SK-N-SH (cell line): ENCODE results near the gene NEK7. TPM values are rescaled to one million over a fixed set of nuclear protein-coding genes. Genes with fewer than 3 reads are reported as not detected.

Source experiments
- CTCF ChIA-PET: fragments of 300-600, 350-600 bp; formaldehyde crosslinking; extraction: SDS; loops from one replicate; lab custom pipeline; 2021; lab: Yijun Ruan, JAX
- POLR2A ChIA-PET: fragments of 350-600 bp; sonication (Branson Sonifier 250); formaldehyde crosslinking; extraction: SDS; loops from one replicate; lab custom pipeline; 2020; ENCODE audit warnings: antibody characterized with exemption, inconsistent platforms; lab: Yijun Ruan, JAX
- DNase-seq: peaks from one replicate; pipeline ENCODE4 v3.0.0; 2012
- H2AFZ ChIP-seq: fragments of 200-600 bp; sonication (generic); 2 replicates; pipeline ENCODE4 v1.8.1; 2016; ENCODE audit warnings: antibody characterized with exemption, mild to moderate bottlenecking, low read depth
- H3F3A ChIP-seq: fragments of 200-600 bp; sonication (generic); replicated peaks from 2 replicates; pipeline ENCODE3; 2016; ENCODE audit warnings: antibody characterized with exemption, mild to moderate bottlenecking; ENCODE audit not compliant: insufficient read depth
- H3K27ac ChIP-seq, 2 experiments: fragments of 200-500 bp in 1 of 2; fragments of 200-600 bp in 1 of 2; sonication (Bioruptor generic) in 1 of 2; sonication (generic), shearing (Covaris generic) in 1 of 2; 2 replicates each; pipeline versions ENCODE4 v1.5.1 to v1.6.1; 2014 to 2016; ENCODE audit warnings: low read depth in 2 of 2, inconsistent platforms in 1 of 2, low read length in 1 of 2, mild to moderate bottlenecking in 1 of 2, mixed read lengths in 1 of 2
- H3K27me3 ChIP-seq: fragments of 200-600 bp; sonication (generic), shearing (Covaris generic); 2 replicates; pipeline ENCODE4 v1.6.1; 2016; ENCODE audit warnings: mixed run types; ENCODE audit not compliant: insufficient read depth
- H3K36me3 ChIP-seq, 2 experiments: fragments of 200-500 bp in 1 of 2; fragments of 200-600 bp in 1 of 2; sonication (Bioruptor generic) in 1 of 2; sonication (generic) in 1 of 2; replicated peaks in 1 of 2; 2 replicates each; pipeline versions ENCODE3 to v1.5.1; 2014 to 2016; ENCODE audit warnings: low read length in 1 of 2, mild to moderate bottlenecking in 1 of 2; ENCODE audit not compliant: insufficient read depth in 2 of 2, control insufficient read depth in 1 of 2
- H3K4me1 ChIP-seq, 2 experiments: fragments of 200-500 bp in 1 of 2; fragments of 200-600 bp in 1 of 2; sonication (Bioruptor generic) in 1 of 2; sonication (generic), shearing (Covaris generic) in 1 of 2; 2 replicates each; pipeline versions ENCODE4 v1.5.1 to v1.6.1; 2014 to 2016; ENCODE audit warnings: low read depth in 1 of 2, low read length in 1 of 2, mixed run types in 1 of 2; ENCODE audit not compliant: insufficient read depth in 2 of 2, control insufficient read depth in 1 of 2
- H3K4me2 ChIP-seq: fragments of 200-600 bp; sonication (generic), shearing (Covaris generic); 2 replicates; pipeline ENCODE4 v1.6.1; 2017; ENCODE audit warnings: mixed run types
- H3K4me3 ChIP-seq, 2 experiments: fragments of 200-500 bp in 1 of 2; fragments of 200-600 bp in 1 of 2; sonication (Bioruptor generic) in 1 of 2; sonication (generic), shearing (Covaris generic) in 1 of 2; 2 replicates each; pipeline versions ENCODE4 v1.5.1 to v1.8.1; 2014 to 2016; ENCODE audit warnings: low read depth in 2 of 2, inconsistent platforms in 1 of 2, low read length in 1 of 2, mild to moderate bottlenecking in 1 of 2, mixed read lengths in 1 of 2, moderate library complexity in 1 of 2
- H3K79me2 ChIP-seq: fragments of 200-600 bp; sonication (generic); 2 replicates; pipeline ENCODE4 v1.8.1; 2017; ENCODE audit warnings: mild to moderate bottlenecking; ENCODE audit not compliant: insufficient read depth
- H3K9ac ChIP-seq: fragments of 200-600 bp; sonication (generic); 2 replicates; pipeline ENCODE4 v1.6.1; 2017; ENCODE audit warnings: mixed run types
- H3K9me2 ChIP-seq: fragments of 200-600 bp; sonication (generic); 2 replicates; pipeline ENCODE4 v1.6.1; 2017; ENCODE audit warnings: mixed run types
- H3K9me3 ChIP-seq: fragments of 200-600 bp; sonication (generic); 2 replicates; pipeline ENCODE4 v1.6.1; 2017; ENCODE audit warnings: mixed run types, mild to moderate bottlenecking, moderate library complexity
- H4K20me1 ChIP-seq: fragments of 200-600 bp; sonication (generic); 2 replicates; pipeline ENCODE4 v1.6.1; 2017; ENCODE audit warnings: mild to moderate bottlenecking, mixed run types; ENCODE audit not compliant: insufficient read depth
- CTCF ChIP-seq: fragments of 200-600 bp; sonication (generic); IDR thresholded peaks from 2 replicates; pipeline ENCODE4 v1.6.1; 2017; ENCODE audit warnings: antibody characterized with exemption, mild to moderate bottlenecking, moderate library complexity
- GATA2 ChIP-seq: sonication (generic); formaldehyde crosslinking; IDR thresholded peaks from 2 replicates; pipeline ENCODE4 v1.5.0; 2020; ENCODE audit warnings: mild to moderate bottlenecking, missing genetic modification reagents
- IRF3 ChIP-seq: fragments of 150-350 bp; IDR thresholded peaks from 2 replicates; pipeline ENCODE4 v1.6.1; 2016; ENCODE audit warnings: mild to moderate bottlenecking, low read depth, low read length
- MEF2A ChIP-seq: IDR thresholded peaks from 2 replicates; pipeline ENCODE4 v1.4.0; 2012; ENCODE audit warnings: low read depth, borderline replicate concordance
- POLR2AphosphoS5 ChIP-seq: IDR thresholded peaks from 2 replicates; pipeline ENCODE4 v1.6.1; 2012; ENCODE audit warnings: low read depth, low read length
- RAD21 ChIP-seq: IDR thresholded peaks from 2 replicates; pipeline ENCODE4 v1.6.1; 2012; ENCODE audit warnings: mild to moderate bottlenecking, low read length
- USF1 ChIP-seq: IDR thresholded peaks from 2 replicates; pipeline ENCODE4 v1.4.0; 2012; ENCODE audit warnings: low read depth, borderline replicate concordance
- YY1 ChIP-seq: IDR thresholded peaks from 2 replicates; pipeline ENCODE4 v1.4.0; 2012; ENCODE audit warnings: low read depth, mild to moderate bottlenecking
- ZBTB33 ChIP-seq: IDR thresholded peaks from 2 replicates; pipeline ENCODE4 v1.4.0; 2012; ENCODE audit warnings: low read depth, borderline replicate concordance
- WGBS: methylation state at CpG from one replicate; pipeline ENCODE4 v1.1.6; 2017; ENCODE audit warnings: low lambda C conversion rate; 5-methylcytosine and 5-hydroxymethylcytosine counted together
- polyA plus RNA-seq, 3 experiments: library from polyadenylated mRNA; depleted of rRNA; stranded (reverse); fragments of >200 nt; gene quantifications; 2 replicates each; pipeline ENCODE4 v1.2.3, GENCODE V29; 2012
- TF ChIP-seq, protein P1 (sequence below): IDR thresholded peaks from 2 replicates; pipeline ENCODE4; 2012

NEK7 gene
- polyA plus RNA-seq, 1 of the 3 experiments (the other 2 are of a cell fraction), result 85.8 TPM

- no peak for TF ChIP-seq GATA2 (CRISPR knock-in tag)
- TF ChIP-seq IRF3, result no peak
- no peak for TF ChIP-seq CTCF
- no peak for TF ChIP-seq POLR2AphosphoS5
- no peak for TF ChIP-seq MEF2A
These were observed 201.1 kb downstream of the NEK7 start (continued) for GRCh38 chr1:198357937-198358336.

- Histone ChIP-seq H3K36me3 (no peaks in the 10 kb centered on the region), H3K9me2 (no peaks in the 10 kb centered on the region), H3F3A (no peaks in the 10 kb centered on the region), H3K9ac (no peak overlapping the region), H3K4me1 (no peaks in the 10 kb centered on the region; a peak in 1 of 4 replicates), H3K27me3 (no peaks in the 10 kb centered on the region), H2AFZ (0 out of 2 replicates have a peak overlapping the region, but pooled peaks have one; percentile 1), H3K4me2 (no peak overlapping the region), H3K27ac (no peak overlapping the region), H3K79me2 (no peaks in the 10 kb centered on the region), H4K20me1 (no peaks in the 10 kb centered on the region), H3K9me3 (no peaks in the 10 kb centered on the region), H3K4me3 (no peak overlapping the region)
- CTCF ChIA-PET, result interaction anchor here (0.6 to 1.6 kb wide), 8 partner anchors 8 to 162 kb away, joined by 3 to 5 read pairs (median 4); no protein-coding TSS in a partner anchor
- WGBS, result 26% methylated on average over 6 of the region's 6 CpGs
- POLR2A ChIA-PET, result no interaction called here
- no peak for TF ChIP-seq YY1
- TF ChIP-seq RAD21, result peak; percentile 41
- peak; percentile 57 for TF ChIP-seq CTCF
- DNase-seq, result no peak
These were observed 202.3 kb downstream of the NEK7 start for GRCh38 chr1:198359024-198359653.

DNA sequence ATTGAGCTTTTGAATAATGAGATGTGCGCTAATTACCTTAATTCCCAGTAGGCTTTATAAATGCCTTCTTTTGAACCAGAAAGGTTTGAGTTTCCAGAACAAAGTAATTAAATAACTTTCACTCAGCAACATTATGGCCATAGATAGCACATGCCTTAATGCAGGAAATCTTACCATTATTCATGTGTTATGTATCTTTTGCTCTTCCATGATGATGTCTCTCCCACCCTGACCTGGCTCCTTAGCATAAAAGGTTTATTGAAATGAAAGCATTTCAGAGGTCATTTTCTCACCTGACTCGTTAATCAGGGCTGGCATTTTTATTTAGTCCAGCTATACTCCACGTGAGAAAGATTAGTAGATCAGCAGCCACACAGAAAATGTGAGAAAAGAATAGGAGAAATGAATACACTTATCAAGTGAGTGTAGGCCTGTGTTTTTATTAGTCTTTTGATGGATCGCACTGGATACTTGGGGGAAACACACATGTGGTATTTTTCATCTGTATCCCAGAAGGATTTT lies 203.5 kb downstream of the NEK7 start:
- TF ChIP-seq YY1 (no peak), USF1 (no peak), RAD21 (no peak), ZBTB33 (no peak)
- TF ChIP-seq, protein P1, sequence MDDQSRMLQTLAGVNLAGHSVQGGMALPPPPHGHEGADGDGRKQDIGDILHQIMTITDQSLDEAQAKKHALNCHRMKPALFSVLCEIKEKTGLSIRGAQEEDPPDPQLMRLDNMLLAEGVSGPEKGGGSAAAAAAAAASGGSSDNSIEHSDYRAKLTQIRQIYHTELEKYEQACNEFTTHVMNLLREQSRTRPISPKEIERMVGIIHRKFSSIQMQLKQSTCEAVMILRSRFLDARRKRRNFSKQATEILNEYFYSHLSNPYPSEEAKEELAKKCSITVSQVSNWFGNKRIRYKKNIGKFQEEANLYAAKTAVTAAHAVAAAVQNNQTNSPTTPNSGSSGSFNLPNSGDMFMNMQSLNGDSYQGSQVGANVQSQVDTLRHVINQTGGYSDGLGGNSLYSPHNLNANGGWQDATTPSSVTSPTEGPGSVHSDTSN, result no peak
- Histone ChIP-seq H3K36me3 (no peaks in the 10 kb centered on the region), H3K79me2 (no peaks in the 10 kb centered on the region), H3K4me1 (no peaks in the 10 kb centered on the region; a peak in 1 of 4 replicates), H4K20me1 (no peaks in the 10 kb centered on the region), H3K4me2 (no peak overlapping the region), H3F3A (no peaks in the 10 kb centered on the region), H3K27ac (no peak overlapping the region; a peak in 1 of 4 replicates), H3K9me2 (no peaks in the 10 kb centered on the region), H3K9me3 (no peaks in the 10 kb centered on the region), H3K4me3 (no peak overlapping the region), H3K9ac (no peak overlapping the region), H3K27me3 (no peaks in the 10 kb centered on the region), H2AFZ (no peak overlapping the region)
- CTCF ChIA-PET, result no interaction called here
- no peak for DNase-seq
- POLR2A ChIA-PET, result no interaction called here
- 88% methylated on average over 4 of the region's 4 CpGs for WGBS
